GM13977 (cell line): Measurements from ENCODE around the gene SOST.

Source experiments
- DNase-seq: peaks from one replicate; pipeline ENCODE4 v3.0.0; 2012; ENCODE audit warnings: low spot score
- in situ Hi-C: fragments of 300-500 bp; cut with MboI; formaldehyde crosslinking; loops from one replicate; pipeline ENCODE4 v1.12.0; 2022; ENCODE audit warnings: low sequenced_read_pairs, low pct_unique_long_range_greater_than_20kb, mixed read lengths, inconsistent platforms; ENCODE audit not compliant: unreplicated experiment
- TF ChIP-seq, protein P1 (sequence below): IDR thresholded peaks from 2 replicates; pipeline ENCODE4 v1.5.1; 2012; ENCODE audit warnings: mild to moderate bottlenecking, control low read depth; ENCODE audit not compliant: insufficient read depth; ENCODE audit errors: extremely low read depth, missing control alignments

The SOST gene

DNA sequence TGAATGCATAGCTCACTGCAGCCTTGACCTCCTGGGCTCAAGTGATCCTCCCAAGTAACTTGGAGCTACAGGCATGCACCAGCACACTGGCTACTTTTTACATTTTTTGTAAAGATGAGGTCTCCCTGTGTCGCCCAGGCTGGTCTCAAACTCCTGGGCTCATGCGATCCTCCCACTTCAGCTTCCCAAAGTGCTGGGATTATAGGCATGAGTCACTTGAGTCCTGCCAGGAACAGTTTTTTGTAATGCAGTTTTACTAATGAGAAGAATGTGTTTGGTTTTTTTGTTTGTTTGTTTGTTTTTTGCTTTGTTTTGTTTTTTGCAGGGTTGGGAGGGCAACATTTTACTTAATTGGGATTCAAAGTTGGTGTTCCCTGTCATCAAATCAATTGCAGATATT lies 22.2 kb downstream of the SOST start:
- TF ChIP-seq, protein P1, sequence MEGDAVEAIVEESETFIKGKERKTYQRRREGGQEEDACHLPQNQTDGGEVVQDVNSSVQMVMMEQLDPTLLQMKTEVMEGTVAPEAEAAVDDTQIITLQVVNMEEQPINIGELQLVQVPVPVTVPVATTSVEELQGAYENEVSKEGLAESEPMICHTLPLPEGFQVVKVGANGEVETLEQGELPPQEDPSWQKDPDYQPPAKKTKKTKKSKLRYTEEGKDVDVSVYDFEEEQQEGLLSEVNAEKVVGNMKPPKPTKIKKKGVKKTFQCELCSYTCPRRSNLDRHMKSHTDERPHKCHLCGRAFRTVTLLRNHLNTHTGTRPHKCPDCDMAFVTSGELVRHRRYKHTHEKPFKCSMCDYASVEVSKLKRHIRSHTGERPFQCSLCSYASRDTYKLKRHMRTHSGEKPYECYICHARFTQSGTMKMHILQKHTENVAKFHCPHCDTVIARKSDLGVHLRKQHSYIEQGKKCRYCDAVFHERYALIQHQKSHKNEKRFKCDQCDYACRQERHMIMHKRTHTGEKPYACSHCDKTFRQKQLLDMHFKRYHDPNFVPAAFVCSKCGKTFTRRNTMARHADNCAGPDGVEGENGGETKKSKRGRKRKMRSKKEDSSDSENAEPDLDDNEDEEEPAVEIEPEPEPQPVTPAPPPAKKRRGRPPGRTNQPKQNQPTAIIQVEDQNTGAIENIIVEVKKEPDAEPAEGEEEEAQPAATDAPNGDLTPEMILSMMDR: no peak
- in situ Hi-C loops: no loop called here

DNA sequence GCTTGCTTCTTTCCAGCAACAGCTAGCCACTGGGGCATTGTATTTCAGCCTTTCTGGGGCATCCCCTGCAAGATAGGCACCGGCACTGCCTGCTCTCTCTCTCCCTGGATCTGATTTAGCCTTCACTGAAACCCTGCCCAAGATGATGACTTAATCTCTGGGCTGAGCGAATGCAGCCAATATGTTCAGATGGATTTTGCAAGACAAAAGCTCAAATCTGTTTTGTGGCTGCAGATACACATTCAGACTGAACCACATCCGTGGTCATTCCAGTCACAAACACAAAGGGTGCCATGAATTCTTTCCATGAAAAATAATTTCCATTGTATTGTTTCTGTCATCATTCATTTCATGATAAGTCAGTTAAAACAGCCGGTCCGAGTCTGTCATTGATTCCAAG lies 24.2 kb downstream of the SOST start:
- DNase-seq: no peak
- in situ Hi-C loops: no loop called here
- TF ChIP-seq, protein P1: no peak

More for the DNA sequence above, 22.2 kb downstream of the SOST start:
- no peak for DNase-seq

DNA sequence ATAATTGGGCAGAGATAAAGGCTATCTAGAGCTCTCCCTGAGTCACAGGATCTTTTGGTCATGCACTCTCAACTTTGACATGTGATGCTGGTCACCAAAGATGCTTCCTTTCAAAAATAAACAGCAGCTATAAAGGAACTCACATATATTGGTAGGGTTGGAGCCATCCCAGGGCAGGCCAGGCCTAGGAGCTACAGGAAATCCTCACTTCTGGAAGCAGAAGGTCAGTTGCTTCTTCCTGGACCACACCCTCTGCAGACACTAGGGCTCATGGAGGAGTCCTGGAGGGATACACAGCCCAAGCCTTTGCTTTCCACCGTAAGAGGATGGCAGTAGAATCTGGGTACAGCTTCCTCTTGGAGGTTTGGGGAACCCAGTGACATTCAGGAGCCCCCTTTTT lies 24.6 kb downstream of the SOST start:
- TF ChIP-seq, protein P1: no peak
- no peak for DNase-seq
- in situ Hi-C loops: no loop called here

DNA sequence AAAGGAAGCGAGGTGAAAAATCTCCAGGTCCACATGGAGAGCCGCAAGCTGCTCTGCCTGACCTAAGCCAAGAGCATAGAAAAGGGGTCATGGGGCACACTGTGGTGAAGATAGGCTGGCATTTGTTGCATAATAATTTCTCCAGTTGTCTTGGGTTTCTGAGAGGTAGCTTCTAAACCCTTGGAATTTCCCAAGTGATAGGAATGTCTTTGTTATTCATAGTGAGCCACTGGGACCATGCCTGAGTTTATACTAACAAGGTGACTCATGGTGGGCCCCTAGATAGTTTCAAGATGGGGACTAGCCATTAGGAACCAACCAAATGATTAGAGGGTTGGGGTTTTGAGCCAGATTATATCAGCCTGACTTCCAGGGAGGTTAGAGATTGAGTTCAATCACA lies 25.6 kb downstream of the SOST start:
- TF ChIP-seq, protein P1: no peak
- DNase-seq: no peak
- in situ Hi-C loops: no loop called here

DNA sequence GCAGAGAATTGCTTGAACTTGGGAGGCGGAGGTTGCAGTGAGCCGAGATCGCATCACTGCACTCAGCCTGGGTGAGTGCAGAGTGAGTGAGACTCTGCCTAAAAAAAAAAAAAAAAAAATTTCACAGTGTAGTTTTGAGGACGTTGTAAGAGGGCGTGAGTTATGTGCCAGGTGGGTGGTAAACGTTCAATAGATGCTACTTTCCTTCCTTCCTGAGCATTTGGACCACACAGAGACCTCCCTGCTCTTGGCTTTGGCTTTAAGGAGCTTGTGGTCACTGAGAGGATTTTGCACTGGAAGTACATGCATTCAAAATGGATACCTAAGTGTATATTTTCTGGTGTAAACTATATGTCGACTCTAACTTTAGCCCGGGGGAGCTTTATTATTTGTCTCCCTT lies 30.5 kb downstream of the SOST start:
- no peak for DNase-seq
- in situ Hi-C loops: no loop called here
- TF ChIP-seq, protein P1: no peak

DNA sequence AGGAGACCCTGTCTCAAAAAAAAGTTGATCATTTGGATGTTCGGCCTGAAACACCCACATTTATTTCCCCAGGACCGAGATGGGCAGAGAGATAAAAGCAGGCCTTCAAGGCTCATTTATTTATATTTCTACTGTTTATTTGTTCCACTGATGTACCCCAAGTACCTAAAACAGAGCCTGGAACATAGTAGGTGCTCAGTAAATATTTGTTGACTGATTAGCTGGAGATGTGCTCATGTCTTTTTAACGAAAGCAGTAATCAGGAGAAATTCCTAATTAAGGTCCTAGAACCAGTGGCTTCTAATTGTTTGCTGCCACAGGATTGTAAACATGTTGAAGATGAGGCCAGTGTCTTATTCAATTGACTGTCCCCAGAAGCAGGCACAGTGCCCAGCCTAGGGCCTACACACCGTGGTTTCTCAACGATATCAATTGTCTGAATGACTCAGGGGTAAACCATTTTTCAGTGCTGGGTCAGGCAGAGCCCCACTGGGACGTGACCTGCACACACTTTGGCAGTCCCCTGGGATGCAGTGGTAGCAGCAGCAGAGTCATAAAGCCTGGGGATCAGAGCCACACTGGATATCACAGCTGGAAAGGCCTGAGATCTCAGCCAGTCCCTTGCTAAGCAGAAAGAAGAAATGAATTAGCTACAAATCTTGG lies 34.8 kb downstream of the SOST start:
- no peak for DNase-seq
- in situ Hi-C loops: no loop called here
- TF ChIP-seq, protein P1: no peak
